GM15510 (cell line): Measurements from ENCODE around the gene BRD7.

Source experiments
- POLR2A ChIP-seq: IDR thresholded peaks from 3 replicates; pipeline ENCODE4 v1.6.1; 2011; ENCODE audit warnings: borderline replicate concordance; ENCODE audit not compliant: insufficient read length; ENCODE audit errors: extremely low read depth

The BRD7 gene

GRCh38 chr16:50373780-50374179, 5.0 kb upstream of the BRD7 start:
- no peak for TF ChIP-seq POLR2A

GRCh38 chr16:50373345-50373701, 4.5 kb upstream of the BRD7 start:
- no peak for TF ChIP-seq POLR2A

GRCh38 chr16:50372611-50373344, 4.0 kb upstream of the BRD7 start:
- no peak for TF ChIP-seq POLR2A

- TF ChIP-seq POLR2A: no peak
Observed at GRCh38 chr16:50371936-50372595, 3.3 kb upstream of the BRD7 start.

GRCh38 chr16:50371036-50371716, 2.4 kb upstream of the BRD7 start:
- no peak for TF ChIP-seq POLR2A

- no peak for TF ChIP-seq POLR2A
Observed at GRCh38 chr16:50369133-50369804, 481 bp upstream of the BRD7 start.

- TF ChIP-seq POLR2A: no peak
Observed at GRCh38 chr16:50367777-50368409, 895 bp downstream of the BRD7 start.

- TF ChIP-seq POLR2A: no peak
Observed at GRCh38 chr16:50365791-50366575, 2.8 kb downstream of the BRD7 start.

GRCh38 chr16:50363656-50364055, 5.1 kb downstream of the BRD7 start:
- TF ChIP-seq POLR2A: no peak

GRCh38 chr16:50360779-50361178, 8.0 kb downstream of the BRD7 start:
- TF ChIP-seq POLR2A: no peak

- TF ChIP-seq POLR2A: no peak
Observed at GRCh38 chr16:50360033-50360778, 8.6 kb downstream of the BRD7 start.

GRCh38 chr16:50359626-50360025, 9.2 kb downstream of the BRD7 start:
- no peak for TF ChIP-seq POLR2A
